H54 (cell line): ENCODE results near the gene RPLP1.

Source experiments
- DNase-seq: peaks from one replicate; pipeline ENCODE4 v3.0.0; 2011; ENCODE audit warnings: low spot score, mixed read lengths; ENCODE audit not compliant: insufficient read length
- FAIRE-seq: peaks from 3 replicates; lab custom pipeline; 2011; peaks lifted over from hg19 to GRCh38; lab: Jason Lieb, UNC
- POLR2A ChIP-seq: IDR thresholded peaks from 2 replicates; pipeline ENCODE4 v1.6.1; 2011; ENCODE audit warnings: low read depth, mild to moderate bottlenecking, low read length

The RPLP1 gene

GRCh38 chr15:69469467-69470201 is 17.0 kb downstream of the RPLP1 start:
- no peak for TF ChIP-seq POLR2A
- peak; percentile 24 for DNase-seq
- no peak for FAIRE-seq

DNA sequence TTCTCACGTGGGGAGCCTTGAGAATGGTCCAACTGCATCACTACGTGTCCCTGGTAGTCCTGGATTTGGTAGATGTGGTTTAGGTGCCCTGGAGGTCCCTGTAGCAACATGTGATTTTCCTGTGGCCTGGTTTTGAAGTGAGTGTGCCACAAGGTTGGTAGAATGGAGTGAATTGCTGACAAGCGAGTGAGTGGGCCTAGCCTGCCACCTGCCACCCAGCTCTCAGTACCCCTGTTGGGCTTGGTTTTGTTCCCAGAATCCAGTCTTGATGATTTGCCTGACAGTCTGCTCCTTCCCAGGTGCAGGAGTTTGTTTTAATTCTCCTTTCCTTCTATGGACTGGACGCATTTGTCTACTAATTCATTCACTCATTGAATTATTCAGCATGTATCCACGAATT is 19.4 kb downstream of the RPLP1 start:
- no peak for FAIRE-seq
- no peak for TF ChIP-seq POLR2A
- no peak for DNase-seq

DNA sequence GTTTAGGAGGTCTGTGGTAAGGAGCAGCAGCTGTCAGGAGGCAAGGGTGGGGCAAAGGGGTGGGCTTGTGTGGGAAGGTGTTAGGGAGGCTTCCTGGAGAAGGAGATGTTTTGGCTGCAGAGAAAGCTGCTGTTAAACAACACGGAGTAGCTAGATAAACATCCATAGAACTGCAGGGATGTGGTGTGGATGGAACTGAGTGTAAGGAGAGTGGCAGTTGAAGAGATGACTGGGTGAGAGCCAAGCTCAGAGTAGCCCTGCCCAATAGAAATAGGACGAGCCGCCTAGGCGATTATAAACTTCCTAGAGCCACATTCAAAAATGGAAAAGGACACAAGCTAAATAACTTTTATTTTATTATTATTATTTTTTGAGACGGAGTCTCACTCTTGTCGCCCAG is 19.9 kb downstream of the RPLP1 start:
- no peak for TF ChIP-seq POLR2A
- FAIRE-seq (no peak), DNase-seq (no peak)

- TF ChIP-seq POLR2A, result no peak
- no peak for FAIRE-seq
- DNase-seq, result peak; percentile 22
Measured at GRCh38 chr15:69474291-69474690, 21.7 kb downstream of the RPLP1 start.

DNA sequence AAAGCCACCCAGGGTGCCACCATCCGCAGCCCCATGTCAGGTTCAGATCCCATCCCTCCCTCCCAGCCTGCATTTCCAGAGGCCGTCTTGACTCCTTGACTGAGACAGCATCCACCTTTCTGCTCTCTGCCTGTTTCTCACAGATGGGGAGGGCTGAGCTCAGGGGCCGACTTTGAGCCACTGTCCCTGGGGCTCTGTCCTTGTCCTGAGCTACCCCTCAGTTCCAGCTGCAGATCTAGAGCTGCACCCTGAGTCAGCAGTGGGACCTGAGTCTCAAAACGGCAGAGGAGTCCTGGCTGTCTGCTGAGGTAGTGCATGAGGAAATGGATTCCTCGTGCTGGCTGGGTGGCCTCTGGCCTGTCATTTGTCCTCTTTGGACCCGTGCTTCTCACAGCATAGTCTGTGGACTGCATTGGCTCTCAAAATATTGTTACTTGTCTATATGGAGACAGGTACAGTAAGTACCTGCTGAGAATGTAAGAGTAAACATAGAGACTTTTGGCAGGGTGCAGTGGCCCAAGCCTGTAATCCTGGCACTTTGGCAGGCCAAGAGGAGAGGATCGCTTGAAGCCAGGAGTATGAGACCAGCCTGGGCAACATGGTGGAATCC is 22.3 kb downstream of the RPLP1 start:
- TF ChIP-seq POLR2A, result no peak
- DNase-seq (no peak), FAIRE-seq (no peak)

DNA sequence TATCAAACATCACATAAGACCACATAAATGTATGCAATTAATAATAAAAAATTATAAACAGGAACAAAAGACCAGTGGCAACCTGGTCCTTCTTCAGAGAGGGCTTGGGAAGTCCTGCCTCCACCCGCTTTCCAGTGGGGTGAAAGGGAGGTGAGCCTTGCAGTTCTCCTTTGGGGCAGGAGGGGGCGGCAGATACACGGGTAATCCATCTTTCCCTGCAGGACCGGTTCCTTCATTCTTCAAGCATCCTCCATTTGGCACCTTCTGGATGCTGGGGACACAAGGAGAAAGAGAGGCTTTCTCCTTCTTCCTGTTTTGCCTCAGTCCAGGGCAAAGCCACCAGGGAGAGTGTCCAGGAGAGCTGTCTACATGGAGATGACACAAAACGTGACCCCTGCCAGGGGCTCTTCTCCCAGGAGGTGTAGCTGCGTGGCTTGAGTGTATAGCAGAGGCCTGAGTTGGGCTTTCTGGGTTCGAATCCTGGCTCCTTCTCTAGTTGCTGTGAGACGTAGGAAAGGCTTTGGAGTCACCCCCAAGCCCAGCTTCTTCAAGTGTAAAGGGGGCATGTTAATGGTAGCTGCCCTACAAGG is 23.2 kb downstream of the RPLP1 start:
- TF ChIP-seq POLR2A, result no peak
- no peak for FAIRE-seq
- peak; percentile 57 for DNase-seq

DNA sequence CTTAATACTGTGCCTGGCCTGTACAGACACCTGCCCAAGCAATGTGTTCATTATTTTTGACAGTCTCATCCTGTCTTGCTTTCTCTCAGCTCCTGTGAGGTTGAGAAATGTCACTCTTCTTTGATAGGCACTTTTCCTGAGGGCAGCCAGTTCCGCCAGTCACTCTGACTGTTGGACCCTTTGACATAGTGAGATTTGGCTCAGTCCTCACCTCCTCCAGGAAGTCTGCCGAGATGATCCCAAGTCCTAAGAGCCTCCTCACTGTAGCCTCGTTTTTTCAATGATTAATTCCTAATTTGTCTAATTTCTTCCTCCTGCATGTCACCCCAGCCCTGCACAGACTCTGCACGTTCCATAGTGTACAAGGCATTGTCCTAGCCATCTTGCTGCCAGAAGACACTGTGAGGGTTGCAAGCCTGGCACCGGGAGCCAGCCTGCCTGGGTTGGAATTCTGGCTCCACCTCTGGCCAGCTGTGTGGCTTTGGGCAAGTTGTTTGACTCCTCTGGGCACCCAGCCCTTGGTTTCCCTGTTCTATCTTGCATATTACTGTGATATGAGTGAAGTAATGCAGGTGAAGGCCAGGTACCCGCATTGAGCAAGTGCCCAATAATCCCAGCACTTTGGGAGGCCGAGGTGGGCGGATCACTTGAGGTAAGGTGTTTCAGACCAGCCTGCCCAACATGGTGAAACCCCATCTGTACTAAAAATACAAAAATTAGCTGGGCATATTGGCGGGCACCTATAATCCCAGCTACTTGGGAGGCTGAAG is 24.3 kb downstream of the RPLP1 start:
- DNase-seq, result no peak
- no peak for FAIRE-seq
- no peak for TF ChIP-seq POLR2A

DNA sequence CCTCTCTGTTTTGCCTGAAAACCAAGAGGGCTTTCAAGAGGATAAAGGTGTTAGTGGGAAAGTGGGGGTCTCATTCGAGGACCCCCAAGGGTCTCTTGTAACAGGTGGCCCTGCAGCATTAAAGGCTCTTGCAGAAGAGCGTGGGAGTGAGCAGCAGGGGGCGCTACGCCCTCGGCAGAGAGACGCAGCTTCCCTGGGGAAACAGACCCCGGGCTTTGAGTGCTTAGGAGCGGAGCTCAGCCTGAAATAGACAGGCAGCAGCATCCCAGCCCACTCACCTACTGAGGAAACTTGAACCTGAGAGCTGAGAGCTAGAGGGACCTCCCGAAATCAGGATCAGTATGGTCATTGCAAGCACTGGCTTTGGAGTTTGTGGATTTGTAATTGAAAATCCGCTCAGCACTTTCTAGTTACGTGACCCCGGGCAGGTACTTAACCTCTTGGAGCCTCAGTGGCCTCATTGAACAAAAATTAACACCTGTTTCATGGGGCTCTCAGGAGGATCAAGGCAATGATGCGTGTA is 25.7 kb downstream of the RPLP1 start:
- FAIRE-seq (no peak), DNase-seq (no peak)

GRCh38 chr15:69479081-69479480 is 26.5 kb downstream of the RPLP1 start:
- TF ChIP-seq POLR2A, result no peak
- no peak for FAIRE-seq

More for the DNA sequence above, 25.7 kb downstream of the RPLP1 start:
- no peak for TF ChIP-seq POLR2A

GRCh38 chr15:69479971-69480370 is 27.4 kb downstream of the RPLP1 start:
- no peak for DNase-seq
- no peak for FAIRE-seq
- TF ChIP-seq POLR2A, result no peak

More at GRCh38 chr15:69479081-69479480, 26.5 kb downstream of the RPLP1 start:
- DNase-seq, result no peak

- no peak for TF ChIP-seq POLR2A
- DNase-seq (no peak), FAIRE-seq (no peak)
Measured at GRCh38 chr15:69480932-69481331, 28.3 kb downstream of the RPLP1 start.

GRCh38 chr15:69482686-69483256 is 30.2 kb downstream of the RPLP1 start:
- FAIRE-seq, result no peak
- TF ChIP-seq POLR2A, result no peak
- DNase-seq, result no peak

GRCh38 chr15:69484837-69485236 is 32.2 kb downstream of the RPLP1 start:
- DNase-seq, result no peak
- no peak for TF ChIP-seq POLR2A
- no peak for FAIRE-seq
